T-helper 22 cell (primary cell): ENCODE results near the gene PACRG.

Source experiments
- DNase-seq: peaks from one replicate; pipeline ENCODE4 v3.0.0-alpha.2; 2020; ENCODE audit warnings: low read depth

Gene PACRG

DNA sequence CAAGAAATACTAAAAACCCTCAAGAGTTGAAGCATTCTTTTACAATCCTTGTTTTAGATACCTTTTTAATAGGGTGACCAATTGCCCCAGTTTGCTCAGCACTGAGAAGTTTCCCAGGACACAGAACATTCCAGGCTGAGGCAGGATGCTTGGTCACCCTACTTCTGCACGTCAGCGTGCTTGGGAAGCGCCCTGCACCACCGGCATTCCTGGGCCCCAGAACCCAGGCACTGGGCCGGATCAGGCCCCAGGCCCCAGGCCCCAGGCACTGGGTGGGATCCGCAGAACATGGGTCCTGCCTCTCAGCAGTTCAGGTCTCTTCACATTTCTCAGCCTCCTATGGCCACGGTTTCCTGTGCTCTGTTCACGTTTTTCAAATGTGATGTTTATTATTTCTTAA, 472.9 kb downstream of the PACRG start:
- no peak for DNase-seq

DNA sequence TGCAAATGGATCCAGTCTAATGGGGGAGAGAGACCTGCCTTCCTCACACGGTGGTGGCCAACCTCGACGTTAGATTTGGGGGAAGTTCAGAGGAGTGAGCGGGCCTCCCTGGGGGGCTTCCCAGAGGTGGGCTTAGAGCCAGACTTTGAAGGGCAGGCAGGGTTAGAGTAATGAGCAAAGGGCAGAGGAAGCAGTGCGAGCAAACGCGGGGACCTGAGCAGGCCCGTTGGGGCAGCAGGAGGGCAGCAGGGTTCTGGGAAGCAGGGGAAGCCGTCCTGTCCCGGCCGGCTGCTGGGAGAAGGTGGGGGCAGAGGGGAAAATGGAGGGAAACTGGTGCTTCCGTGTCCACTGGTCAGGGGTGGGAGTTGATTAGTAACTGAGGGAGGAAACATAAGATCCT, 474.1 kb downstream of the PACRG start:
- DNase-seq = no peak

GRCh38 chr6:163206196-163206595, 478.4 kb downstream of the PACRG start:
- DNase-seq = no peak

GRCh38 chr6:163207431-163208383, 479.9 kb downstream of the PACRG start:
- DNase-seq = no peak

DNA sequence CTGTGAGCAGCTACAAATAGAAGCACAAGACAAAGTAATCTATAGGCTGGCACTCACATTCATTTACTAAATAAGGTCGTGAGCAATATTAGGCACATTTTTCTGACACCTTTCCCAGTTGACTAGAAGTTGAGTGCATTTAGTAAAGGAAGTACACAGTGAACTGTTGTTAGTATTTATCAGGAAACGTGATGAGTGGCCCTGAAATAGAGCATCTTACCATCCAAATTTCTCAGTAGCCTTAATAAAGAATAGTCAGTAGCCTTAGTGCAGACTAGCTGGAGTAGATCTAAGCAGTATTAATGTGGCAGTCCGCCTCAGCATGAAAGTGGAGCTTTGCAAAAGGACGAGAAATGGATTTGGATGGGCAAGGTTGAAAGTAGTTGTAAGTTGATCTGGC, 481.2 kb downstream of the PACRG start:
- DNase-seq = no peak

DNA sequence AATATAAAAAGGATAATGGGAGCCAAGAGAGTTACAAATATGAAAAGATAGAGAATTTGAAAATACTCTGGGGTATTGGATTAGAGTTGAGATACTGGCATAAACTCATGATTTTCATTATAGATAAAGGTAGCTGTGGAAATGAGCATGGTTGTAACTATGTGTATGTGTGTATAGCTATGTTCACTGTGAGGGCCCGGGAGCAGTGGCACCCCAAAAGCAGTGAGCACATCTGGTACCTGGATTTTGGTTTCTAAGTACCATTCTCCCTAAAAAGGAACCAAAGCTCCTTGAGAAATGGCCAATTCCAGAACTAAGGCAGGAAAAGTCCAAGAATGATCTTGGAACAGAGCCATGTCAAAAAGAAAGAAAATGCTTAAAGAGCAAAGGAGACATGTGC, 484.3 kb downstream of the PACRG start:
- no peak for DNase-seq

DNA sequence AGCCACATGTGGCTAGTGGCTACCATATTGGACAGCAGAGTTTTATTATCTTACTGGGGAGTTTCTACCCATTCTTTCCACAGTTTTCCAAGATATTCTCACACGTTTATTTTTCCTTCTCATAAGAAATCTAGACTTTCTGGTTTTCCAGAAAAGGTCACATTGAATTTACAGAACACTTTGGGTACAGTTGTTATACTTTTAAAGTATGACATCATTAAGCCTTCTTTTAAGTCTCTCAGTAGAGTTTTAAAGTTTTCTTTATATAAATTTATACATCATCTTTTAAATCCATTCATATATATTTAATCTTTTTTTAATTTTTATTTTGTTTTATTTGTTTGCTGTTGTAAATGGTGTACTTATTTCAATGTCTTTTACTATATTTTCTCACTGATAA, 486.5 kb downstream of the PACRG start:
- DNase-seq = no peak

DNA sequence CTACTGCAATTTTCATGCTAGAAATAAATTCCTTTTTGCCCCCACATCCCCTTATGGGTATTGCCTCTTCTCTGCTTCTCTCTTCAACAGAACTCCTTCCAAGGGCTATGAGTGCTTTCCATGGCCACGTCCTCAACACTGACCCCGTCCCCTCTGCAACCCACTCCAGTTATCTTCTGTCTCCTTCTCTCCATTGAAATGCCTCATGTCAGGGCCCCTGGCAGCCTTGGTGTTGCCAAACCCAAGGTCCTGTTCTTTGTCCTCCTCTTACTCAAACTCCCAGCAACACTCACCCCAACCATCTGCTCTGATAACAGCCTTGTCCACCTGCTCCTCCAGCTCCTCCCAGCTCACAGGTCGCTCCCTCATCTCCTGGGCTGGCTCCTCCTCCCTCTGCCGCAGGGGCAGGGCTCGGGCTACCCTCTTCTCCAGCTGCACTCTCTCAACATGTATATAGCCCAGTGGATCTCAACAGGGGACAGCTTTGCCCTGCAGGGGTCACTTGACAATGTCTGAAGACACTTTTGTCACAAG, 490.7 kb downstream of the PACRG start:
- DNase-seq = no peak

GRCh38 chr6:163226181-163226835, 498.5 kb downstream of the PACRG start:
- no peak for DNase-seq

GRCh38 chr6:163226836-163227485, 499.2 kb downstream of the PACRG start:
- DNase-seq = no peak

DNA sequence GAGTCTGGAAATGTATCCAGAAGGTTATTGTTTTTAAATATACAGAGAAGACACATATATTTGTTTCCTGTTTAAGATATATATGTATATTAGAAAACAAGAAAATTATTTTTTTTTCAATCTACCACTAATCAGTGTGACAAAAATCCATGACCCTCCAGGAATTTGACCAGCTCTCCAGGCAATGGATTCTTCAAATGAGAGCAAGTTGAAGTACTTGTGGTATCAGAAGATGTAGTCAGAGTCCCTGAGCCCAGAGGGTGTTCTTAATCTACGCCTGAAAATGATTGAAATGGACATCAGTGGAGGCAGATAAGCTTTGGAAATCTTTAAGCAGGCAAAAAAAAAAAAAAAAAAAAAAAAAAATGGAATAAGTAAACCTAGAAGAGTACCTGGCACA, 500.3 kb downstream of the PACRG start:
- DNase-seq = no peak

- no peak for DNase-seq
Observed at GRCh38 chr6:163229050-163229449, 501.3 kb downstream of the PACRG start.

- DNase-seq = no peak
Observed at GRCh38 chr6:163230901-163231300, 503.1 kb downstream of the PACRG start.

DNA sequence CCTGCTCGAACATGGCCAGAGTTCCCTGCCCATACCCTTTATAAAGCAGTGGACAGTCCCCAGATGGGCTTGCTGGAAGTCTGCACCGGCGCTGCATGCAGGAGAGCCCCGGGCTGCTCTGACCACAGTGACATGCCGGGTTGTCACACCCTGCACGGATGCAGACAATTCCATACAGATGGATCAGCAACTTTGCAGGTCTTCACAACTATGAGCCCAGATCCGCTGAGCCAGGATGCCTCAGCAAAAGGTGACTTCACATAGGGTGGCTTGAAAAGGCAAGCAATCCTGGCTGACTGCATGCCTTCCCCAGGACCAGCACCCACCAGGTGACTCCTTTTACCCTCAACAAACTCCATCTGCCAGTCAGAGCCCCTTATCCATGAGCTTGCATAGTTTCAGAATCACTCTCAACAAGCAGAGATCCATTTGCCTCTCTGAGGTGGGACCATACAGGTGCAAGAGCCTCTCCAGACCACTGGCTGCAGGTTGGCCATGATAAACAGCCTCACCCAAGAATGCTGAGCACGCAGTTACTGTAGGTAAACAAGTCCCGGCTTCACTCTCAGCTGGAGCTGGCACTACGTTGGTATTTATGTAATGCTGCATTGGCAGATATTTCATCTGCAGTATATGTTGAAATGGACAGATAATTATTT, 503.7 kb downstream of the PACRG start:
- no peak for DNase-seq

- no peak for DNase-seq
Observed at GRCh38 chr6:163232015-163232523, 504.3 kb downstream of the PACRG start.

DNA sequence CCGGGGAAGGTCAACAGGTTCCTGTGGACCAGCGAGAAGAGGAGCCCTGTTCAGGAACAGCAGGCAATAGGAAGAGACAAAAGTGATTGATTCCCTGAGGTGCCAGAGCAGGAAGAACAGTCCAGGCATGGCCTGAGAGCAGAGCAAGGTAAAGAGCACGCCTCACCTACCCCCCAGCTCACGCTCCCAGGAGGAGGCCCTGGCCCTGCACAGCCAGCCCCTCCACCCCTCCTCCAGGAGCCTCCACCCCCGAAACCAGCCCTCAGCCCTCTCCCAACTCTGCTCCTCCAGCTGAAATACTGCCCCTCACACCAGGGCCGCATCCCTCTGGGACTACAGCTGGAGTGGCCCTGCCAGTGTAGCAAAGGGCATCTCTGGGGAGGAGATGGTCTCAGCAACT, 504.9 kb downstream of the PACRG start:
- DNase-seq = no peak

DNA sequence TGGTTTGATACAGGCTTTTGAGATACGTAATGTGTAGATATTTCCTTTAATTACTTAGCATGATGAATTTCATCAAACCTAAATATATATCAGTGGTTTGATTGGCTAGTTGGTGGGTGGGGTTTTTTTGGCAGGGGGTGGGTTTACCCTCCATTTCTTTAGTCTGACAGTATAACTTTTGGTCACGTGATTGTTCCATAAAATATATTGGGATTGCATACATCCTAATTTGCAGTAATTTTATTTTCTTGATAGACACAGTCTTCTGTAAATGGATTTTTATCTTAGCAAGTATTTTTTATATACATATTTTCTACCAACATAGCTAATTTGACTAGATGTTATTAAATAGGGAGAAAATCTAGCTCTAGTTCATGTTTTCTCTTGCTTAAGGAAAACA, 509.3 kb downstream of the PACRG start:
- no peak for DNase-seq

DNA sequence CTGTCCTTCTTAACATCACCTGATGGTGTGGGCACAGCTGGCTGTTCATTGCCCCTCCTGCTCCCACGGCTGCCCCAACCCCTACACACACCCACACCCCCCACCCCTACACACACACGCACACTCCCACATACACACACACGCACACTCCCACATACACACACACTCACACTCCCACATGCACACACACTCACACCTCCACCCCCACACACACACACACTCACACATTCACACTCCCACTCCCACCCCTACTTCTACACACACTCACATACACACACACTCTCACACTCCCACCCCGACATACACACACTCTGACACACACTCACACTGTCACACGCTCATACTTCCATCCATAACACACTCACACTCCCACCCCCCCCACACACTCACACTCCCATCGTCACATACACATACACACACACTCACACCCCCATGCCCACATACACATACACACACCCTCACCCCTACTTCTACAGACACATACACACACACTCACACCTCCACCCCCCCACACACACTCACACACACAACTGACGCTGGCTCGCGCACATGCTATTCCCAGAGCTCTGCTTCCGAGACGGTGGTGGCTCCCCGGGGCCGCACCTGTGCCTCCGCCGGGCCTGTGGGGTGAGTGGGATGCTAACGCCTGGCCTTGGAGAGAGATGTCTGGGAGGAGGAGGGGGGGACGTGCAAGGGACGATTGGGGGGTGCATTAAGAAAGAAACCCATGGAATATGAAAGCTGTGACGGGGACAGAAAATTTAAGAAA, 512.0 kb downstream of the PACRG start:
- DNase-seq = no peak

- no peak for DNase-seq
Observed at GRCh38 chr6:163240556-163240955, 512.8 kb downstream of the PACRG start.

DNA sequence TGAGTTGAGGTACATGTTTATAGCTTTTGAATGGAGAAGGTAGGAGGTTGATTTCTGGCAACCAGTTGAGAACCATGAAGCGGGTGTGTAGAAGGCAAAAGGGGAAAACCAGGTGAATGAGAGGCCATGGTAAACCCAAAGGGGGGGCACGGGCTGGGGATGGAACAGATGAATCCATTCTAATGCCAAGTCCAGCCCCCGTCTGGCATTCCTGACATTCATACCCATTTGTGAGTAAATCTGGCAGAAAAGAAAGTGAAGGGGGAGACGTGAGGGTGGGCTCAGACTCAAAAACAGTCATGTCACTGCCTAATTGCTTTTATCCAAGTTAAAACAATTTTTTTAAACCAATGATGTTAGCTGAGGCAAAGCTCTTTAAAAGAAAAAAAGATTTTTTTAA, 513.9 kb downstream of the PACRG start:
- DNase-seq = no peak

- DNase-seq = no peak
Observed at GRCh38 chr6:163243083-163243482, 515.3 kb downstream of the PACRG start.
